ENCODE data around the gene CPLANE1. TPM values are rescaled to one million over a fixed set of nuclear protein-coding genes. Genes with fewer than 3 reads are reported as not detected.

Gene CPLANE1
- total and polyA plus RNA-seq, 9 of the 15 experiments (the other 6 are each of a cell fraction or from before 2014, with no cell fraction given): under 0.01 to 0.27 (median 0.08) TPM; not detected in 2

DNA sequence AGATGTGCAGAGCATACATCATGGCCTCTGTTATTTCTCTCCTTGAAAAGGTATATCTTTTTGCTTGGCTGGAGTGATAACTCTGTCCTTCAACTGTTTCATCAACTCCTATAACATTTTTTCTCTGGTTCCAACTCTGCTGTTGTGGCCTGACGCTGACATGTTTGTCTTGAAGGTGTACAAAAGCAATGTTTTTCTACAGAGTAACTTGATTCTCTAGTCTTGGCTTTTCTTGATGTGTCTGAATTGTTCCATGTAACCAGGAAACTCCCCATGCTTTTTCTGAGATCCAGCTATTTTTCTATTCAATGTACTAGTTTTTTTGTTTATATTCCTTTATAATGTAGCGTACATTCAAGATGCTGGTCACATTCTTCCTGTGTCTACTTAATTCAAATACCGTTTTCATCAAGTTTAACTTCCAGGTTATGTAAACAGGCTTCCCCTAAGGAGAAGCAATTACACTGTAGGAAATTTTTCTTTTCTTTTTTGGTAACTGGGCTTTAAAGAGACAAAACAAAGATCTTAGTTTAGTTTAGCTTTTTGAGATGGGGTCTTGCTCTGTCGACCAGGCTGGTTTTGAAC, 6.7 kb upstream of the CPLANE1 start:
- no peak overlapping the region for H3K4me2 ChIP-seq (ENCODE audit: insufficient read depth, low read length)
- DNase-seq (ENCODE audit: extremely low read depth in 1 of 4, low spot score in 3 of 4): no peak
- TF ChIP-seq ZSCAN29 (IDR thresholded peaks at IDR 0.05) (no peak), XRCC4 (IDR thresholded peaks at IDR 0.05; ENCODE audit: extremely low read depth, insufficient read depth, insufficient read length) (no peak), MYNN (IDR thresholded peaks at IDR 0.05) (no peak), MYNN (CRISPR knock-in tag; IDR thresholded peaks at IDR 0.05) (no peak), NUFIP1 (IDR thresholded peaks at IDR 0.05; ENCODE audit: partially characterized antibody) (no peak), RBM25 (IDR thresholded peaks at IDR 0.05; ENCODE audit: low read depth, low read length, severe bottlenecking) (no peak), SRSF9 (IDR thresholded peaks at IDR 0.05; ENCODE audit: borderline replicate concordance, low read depth, low read length) (no peak), ARNT (IDR thresholded peaks at IDR 0.05) (no peak), E2F3 (CRISPR knock-in tag; IDR thresholded peaks at IDR 0.05) (no peak), DACH1 (IDR thresholded peaks at IDR 0.05; ENCODE audit: partially characterized antibody) (no peak), KDM4B (IDR thresholded peaks at IDR 0.05; ENCODE audit: borderline replicate concordance in 2 of 2, low read depth in 1 of 2) (no peak), TGIF2 (CRISPR knock-in tag; IDR thresholded peaks at IDR 0.05) (no peak), ELF1 (tag; IDR thresholded peaks at IDR 0.05) (no peak), RNF2 (IDR thresholded peaks at IDR 0.05) (no peak)
- no peak for ATAC-seq
- intact Hi-C loops (cut with micrococcal nuclease): no loop called here
- 0 out of 2 replicates have a peak, but pooled peaks cover 5% of the 10 kb centered on the region for H3K9me3 ChIP-seq (replicated peaks; ENCODE audit: control insufficient read depth, insufficient read depth, low read depth, low read length)
- WGBS (ENCODE audit: insufficient coverage, low coverage, missing lambda C conversion rate): 3% methylated on average over 4 of the region's 4 CpGs
- ChIA-PET POLR2A (no interaction called here), CTCF (ENCODE audit: low intra/inter-chr PET ratio) (no interaction called here)
- no peaks in the 10 kb centered on the region for H3K79me2 ChIP-seq (ENCODE audit: control insufficient read depth, insufficient read depth, low read length)
- no peaks in the 10 kb centered on the region for H3K36me3 ChIP-seq (ENCODE audit: control insufficient read depth, insufficient read depth, low read length)
- no peak overlapping the region for H3K27ac ChIP-seq (ENCODE audit: extremely low read depth, low read depth, low read length)
- H3K9me1 ChIP-seq (ENCODE audit: control insufficient read depth, insufficient read depth, low read length): no peaks in the 10 kb centered on the region
- peak; percentile 15 for FAIRE-seq
- peaks cover 0 to 2% of the 10 kb centered on the region in 2 experiments; a peak in 2 of 5 replicates for H3K27me3 ChIP-seq (ENCODE audit: control insufficient read depth in 2 of 2, insufficient read depth in 2 of 2, low read length in 2 of 2)
- H4K20me1 ChIP-seq (replicated peaks; ENCODE audit: control insufficient read depth, insufficient read depth, low read length): no peaks in the 10 kb centered on the region
- no peak overlapping the region for H3K4me3 ChIP-seq
- no peak overlapping the region for H3K9ac ChIP-seq (ENCODE audit: insufficient read depth in 1 of 2, low read depth in 2 of 2, low read length in 2 of 2)
- H2AFZ ChIP-seq (ENCODE audit: low read depth, low read length): no peak overlapping the region
- BruUV-seq (replicated peaks): no TSS peak
- no peaks in the 10 kb centered on the region for H3K4me1 ChIP-seq (replicated peaks in 1 of 2; ENCODE audit: control insufficient read depth in 2 of 2, insufficient read depth in 2 of 2, low read length in 2 of 2)
- in situ Hi-C loops (cut with MboI): no loop called here
